Neural progenitor cell (in vitro differentiated cells): Measurements from ENCODE around the gene LIMS3.
"Not testable (repeated sequence)": the region's sequence is repeated elsewhere in the genome, so short reads cannot be mapped to it uniquely, and the experiment has no call there.

Source experiments
- CTCF ChIP-seq: fragments of 200-600 bp; sonication (generic); IDR thresholded peaks from 2 replicates; pipeline ENCODE4 v1.5.1; 2017; ENCODE audit warnings: antibody characterized with exemption, mild to moderate bottlenecking
- EZH2 ChIP-seq: fragments of 200-600 bp; sonication (generic); IDR thresholded peaks from 2 replicates; pipeline ENCODE4 v1.6.1; 2017; ENCODE audit warnings: antibody characterized with exemption, mild to moderate bottlenecking, moderate library complexity

- not testable (repeated sequence) for TF ChIP-seq CTCF, EZH2
Measured at GRCh38 chr2:109905796-109906195, 7.3 kb downstream of the LIMS3 start.
